Kidney epithelial cell (primary cell): ENCODE results near the gene DESI2. TPM values are rescaled to one million over a fixed set of nuclear protein-coding genes. Genes with fewer than 3 reads are reported as not detected.

ENCODE experiments used
- DNase-seq: peaks from one replicate; pipeline ENCODE4 v3.0.0-alpha.2; 2010; ENCODE audit warnings: low read depth
- H3K27me3 ChIP-seq: 2 replicates; pipeline ENCODE4 v1.6.0; 2011; ENCODE audit warnings: low read length; ENCODE audit not compliant: control insufficient read depth, insufficient read depth
- H3K36me3 ChIP-seq: 2 replicates; pipeline ENCODE4 v1.5.1; 2011; ENCODE audit warnings: low read length; ENCODE audit not compliant: control insufficient read depth, insufficient read depth
- H3K4me3 ChIP-seq: 2 replicates; pipeline ENCODE4 v1.5.1; 2011; ENCODE audit warnings: low read depth, mild to moderate bottlenecking, control low read depth, low read length
- CTCF ChIP-seq: IDR thresholded peaks from 2 replicates; pipeline ENCODE4 v1.5.1; 2011; ENCODE audit warnings: mild to moderate bottlenecking, moderate library complexity, low read length, control low read depth, inconsistent platforms; ENCODE audit not compliant: insufficient read depth, poor library complexity, severe bottlenecking
- total RNA-seq: library from RNA; depleted of rRNA; stranded (reverse); fragments of >200 nt; gene quantifications from 2 replicates; pipeline ENCODE4 v1.2.3, GENCODE V29; 2015

Gene DESI2
- 53.2 and 55.0 TPM in 2 replicates for total RNA-seq

GRCh38 chr1:244652623-244653438, at the start of gene DESI2:
TSS of gene DESI2 (plus strand) at chr1:244653126. CDS start at chr1:244653314, 188 bp downstream.
- Histone ChIP-seq H3K36me3 (no peaks in the 10 kb centered on the region), H3K27me3 (no peaks in the 10 kb centered on the region), H3K4me3 (peak within 1 kb of the TSS; percentile 80)
- TF ChIP-seq CTCF = peak; percentile 35
- peak; percentile 99 for DNase-seq

- no peak for DNase-seq
- Histone ChIP-seq H3K36me3 (no peaks in the 10 kb centered on the region), H3K4me3 (no peak overlapping the region), H3K27me3 (no peaks in the 10 kb centered on the region)
- TF ChIP-seq CTCF = peak; percentile 60
Observed at GRCh38 chr1:244603498-244603897, 49.4 kb upstream of the DESI2 start.

- H3K27me3 ChIP-seq = no peaks in the 10 kb centered on the region
- no peak overlapping the region for H3K4me3 ChIP-seq
- no peak for DNase-seq
- TF ChIP-seq CTCF = no peak
- H3K36me3 ChIP-seq = no peaks in the 10 kb centered on the region
Observed at GRCh38 chr1:244605835-244606370, 47.0 kb upstream of the DESI2 start.

GRCh38 chr1:244614113-244614836, 38.7 kb upstream of the DESI2 start:
- no peak for DNase-seq
- Histone ChIP-seq H3K27me3 (no peaks in the 10 kb centered on the region), H3K4me3 (no peak overlapping the region), H3K36me3 (no peaks in the 10 kb centered on the region)
- no peak for TF ChIP-seq CTCF

GRCh38 chr1:244614879-244615278, 38.0 kb upstream of the DESI2 start:
- H3K36me3 ChIP-seq = no peaks in the 10 kb centered on the region
- no peak overlapping the region for H3K4me3 ChIP-seq
- TF ChIP-seq CTCF = no peak
- no peak for DNase-seq
- no peaks in the 10 kb centered on the region for H3K27me3 ChIP-seq
